Endothelial cell (in vitro differentiated cells): ENCODE data around the gene EFNB3. TPM values are rescaled to one million over a fixed set of nuclear protein-coding genes. Genes with fewer than 3 reads are reported as not detected.

Experiments used
- DNase-seq: peaks from one replicate; pipeline ENCODE4 v3.0.0; 2021; ENCODE audit warnings: low spot score
- H3K27ac Mint-ChIP-seq: one replicate; pipeline ENCODE4 v1.8.0; 2021; ENCODE audit warnings: mixed read lengths, inconsistent platforms; ENCODE audit not compliant: unreplicated experiment
- H3K27me3 Mint-ChIP-seq: one replicate; pipeline ENCODE4 v1.8.0; 2021; ENCODE audit warnings: mild to moderate bottlenecking, moderate library complexity, mixed read lengths, inconsistent platforms; ENCODE audit not compliant: unreplicated experiment
- H3K36me3 Mint-ChIP-seq: one replicate; pipeline ENCODE4 v1.8.0; 2021; ENCODE audit warnings: mild to moderate bottlenecking, low read depth, mixed read lengths, inconsistent platforms; ENCODE audit not compliant: unreplicated experiment
- H3K4me1 Mint-ChIP-seq: one replicate; pipeline ENCODE4 v1.8.0; 2021; ENCODE audit warnings: mild to moderate bottlenecking, mixed read lengths, inconsistent platforms; ENCODE audit not compliant: unreplicated experiment
- H3K4me3 Mint-ChIP-seq: one replicate; pipeline ENCODE4 v1.8.0; 2021; ENCODE audit warnings: mild to moderate bottlenecking, mixed read lengths, inconsistent platforms; ENCODE audit not compliant: unreplicated experiment
- H3K9me3 Mint-ChIP-seq: one replicate; pipeline ENCODE4 v1.8.0; 2021; ENCODE audit warnings: mixed read lengths, inconsistent platforms; ENCODE audit not compliant: unreplicated experiment
- total RNA-seq: library from RNA; stranded (reverse); fragmentation: NEBNext Ultra II Directional; extraction: Animal tissue kit (Norgen Biotek cat#: 25700); gene quantifications from one replicate; pipeline ENCODE4 v1.2.1, GENCODE V29; 2021; ENCODE audit not compliant: unreplicated experiment
- TF ChIP-seq, protein P1 (sequence below): fragments of 200-600 bp; sonication (generic); IDR thresholded peaks from one replicate; pipeline ENCODE4 v1.5.0; 2021; ENCODE audit warnings: antibody characterized with exemption; ENCODE audit not compliant: unreplicated experiment

EFNB3 gene
- total RNA-seq, 1 donor from 2014 or later: 61.9 TPM

DNA sequence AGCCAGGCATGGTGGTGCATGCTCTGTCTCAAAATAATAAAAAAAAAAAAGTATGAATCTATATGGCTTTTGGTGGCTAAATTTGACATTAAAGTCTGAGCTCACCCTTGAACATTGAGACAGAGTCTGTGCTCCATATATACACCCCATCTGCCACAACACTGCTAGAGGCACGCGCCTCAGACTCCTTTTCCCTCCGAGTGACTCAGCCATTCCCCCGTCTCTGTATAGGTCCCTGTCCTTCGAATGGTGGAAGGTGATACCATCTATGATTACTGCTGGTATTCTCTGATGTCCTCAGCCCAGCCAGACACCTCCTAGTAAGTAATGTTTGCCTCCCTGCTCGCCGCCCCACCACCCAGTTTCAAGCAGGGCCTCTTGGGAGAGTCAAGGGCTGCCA, 4.5 kb upstream of the EFNB3 start:
- Mint-ChIP-seq H3K9me3 (no peaks in the 10 kb centered on the region), H3K36me3 (peaks cover 5% of the 10 kb centered on the region), H3K4me1 (peaks cover 15% of the 10 kb centered on the region), H3K4me3 (peak overlapping the region; percentile 44), H3K27me3 (peaks cover 14% of the 10 kb centered on the region), H3K27ac (no peak overlapping the region)
- TF ChIP-seq, protein P1, sequence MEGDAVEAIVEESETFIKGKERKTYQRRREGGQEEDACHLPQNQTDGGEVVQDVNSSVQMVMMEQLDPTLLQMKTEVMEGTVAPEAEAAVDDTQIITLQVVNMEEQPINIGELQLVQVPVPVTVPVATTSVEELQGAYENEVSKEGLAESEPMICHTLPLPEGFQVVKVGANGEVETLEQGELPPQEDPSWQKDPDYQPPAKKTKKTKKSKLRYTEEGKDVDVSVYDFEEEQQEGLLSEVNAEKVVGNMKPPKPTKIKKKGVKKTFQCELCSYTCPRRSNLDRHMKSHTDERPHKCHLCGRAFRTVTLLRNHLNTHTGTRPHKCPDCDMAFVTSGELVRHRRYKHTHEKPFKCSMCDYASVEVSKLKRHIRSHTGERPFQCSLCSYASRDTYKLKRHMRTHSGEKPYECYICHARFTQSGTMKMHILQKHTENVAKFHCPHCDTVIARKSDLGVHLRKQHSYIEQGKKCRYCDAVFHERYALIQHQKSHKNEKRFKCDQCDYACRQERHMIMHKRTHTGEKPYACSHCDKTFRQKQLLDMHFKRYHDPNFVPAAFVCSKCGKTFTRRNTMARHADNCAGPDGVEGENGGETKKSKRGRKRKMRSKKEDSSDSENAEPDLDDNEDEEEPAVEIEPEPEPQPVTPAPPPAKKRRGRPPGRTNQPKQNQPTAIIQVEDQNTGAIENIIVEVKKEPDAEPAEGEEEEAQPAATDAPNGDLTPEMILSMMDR: no peak
- no peak for DNase-seq

DNA sequence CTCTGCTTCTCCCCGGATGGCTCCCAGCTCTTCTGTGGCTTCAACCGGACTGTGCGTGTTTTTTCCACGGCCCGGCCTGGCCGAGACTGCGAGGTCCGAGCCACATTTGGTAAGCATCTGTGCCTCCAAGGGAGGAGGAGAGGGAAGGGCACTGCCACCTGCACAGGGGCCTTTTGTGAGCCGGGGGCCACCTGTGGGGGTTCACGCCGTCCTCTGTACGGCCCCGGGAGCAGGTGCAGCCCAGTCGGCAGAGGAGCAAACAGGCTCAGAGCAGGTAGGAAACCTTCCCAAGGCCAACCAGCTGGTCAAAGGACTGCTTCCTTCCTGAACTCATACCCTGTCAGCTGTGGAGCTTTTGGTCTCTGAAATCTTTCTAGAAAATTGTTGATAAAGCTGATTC, 3.3 kb upstream of the EFNB3 start:
- no peaks in the 10 kb centered on the region for H3K9me3 Mint-ChIP-seq
- TF ChIP-seq, protein P1: no peak
- H3K4me1 Mint-ChIP-seq: peaks cover 25% of the 10 kb centered on the region
- peak overlapping the region; percentile 64 for H3K27ac Mint-ChIP-seq
- DNase-seq: no peak
- H3K36me3 Mint-ChIP-seq: no peaks in the 10 kb centered on the region
- peaks cover 17% of the 10 kb centered on the region for H3K27me3 Mint-ChIP-seq
- no peak overlapping the region for H3K4me3 Mint-ChIP-seq

- H3K9me3 Mint-ChIP-seq: no peaks in the 10 kb centered on the region
- peak overlapping the region; percentile 89 for H3K4me3 Mint-ChIP-seq
- peak overlapping the region; percentile 89 for H3K27ac Mint-ChIP-seq
- H3K27me3 Mint-ChIP-seq: peaks cover 17% of the 10 kb centered on the region
- TF ChIP-seq, protein P1: no peak
- no peaks in the 10 kb centered on the region for H3K36me3 Mint-ChIP-seq
- H3K4me1 Mint-ChIP-seq: peaks cover 35% of the 10 kb centered on the region
- DNase-seq: no peak
Measured at GRCh38 chr17:7702776-7703175, 2.2 kb upstream of the EFNB3 start.

GRCh38 chr17:7703584-7704479, 1.2 kb upstream of the EFNB3 start:
- Mint-ChIP-seq H3K9me3 (no peaks in the 10 kb centered on the region), H3K4me1 (peaks cover 35% of the 10 kb centered on the region), H3K4me3 (peak overlapping the region; percentile 89), H3K36me3 (no peaks in the 10 kb centered on the region), H3K27ac (peak overlapping the region; percentile 89), H3K27me3 (peaks cover 17% of the 10 kb centered on the region)
- TF ChIP-seq, protein P1: no peak
- DNase-seq: peak; percentile 75
